HepG2 (cell line): ENCODE data around the gene CBLL2.

Experiments used
- EHMT2 ChIP-seq: fragments of 200-600 bp; sonication (generic); IDR thresholded peaks from 2 replicates; pipeline ENCODE4 v1.7.0; 2017; ENCODE audit warnings: antibody characterized with exemption, low read depth, low read length, borderline replicate concordance
- EP300 ChIP-seq, 3 experiments: sonication (generic) in 1 of 3; formaldehyde crosslinking in 1 of 3; IDR thresholded peaks; 2 replicates each; pipeline versions ENCODE4 v1.5.1 to v1.6.1; 2011 to 2020; ENCODE audit warnings: low read depth in 2 of 3, low read length in 2 of 3, borderline replicate concordance in 1 of 3, improper control_type of control experiment in 1 of 3, mild to moderate bottlenecking in 1 of 3, missing genetic modification reagents in 1 of 3, moderate library complexity in 1 of 3
- HNF1A ChIP-seq, 2 experiments: sonication (generic) in 1 of 2; formaldehyde crosslinking in 1 of 2; IDR thresholded peaks; 2 replicates each; pipeline versions ENCODE4 v1.4.0 to v1.6.1; 2016 to 2020; ENCODE audit warnings: borderline replicate concordance in 1 of 2, low read depth in 1 of 2, mild to moderate bottlenecking in 1 of 2, missing genetic modification reagents in 1 of 2
- JUND ChIP-seq: sonication (generic); formaldehyde crosslinking; IDR thresholded peaks from 2 replicates; pipeline ENCODE4 v1.8.0; 2022; ENCODE audit warnings: mild to moderate bottlenecking, missing genetic modification reagents
- NFE2L2 ChIP-seq: fragments of 150-350 bp; IDR thresholded peaks from 2 replicates; pipeline ENCODE4 v1.6.1; 2014; ENCODE audit warnings: low read length
- POLR2AphosphoS5 ChIP-seq: IDR thresholded peaks from 2 replicates; pipeline ENCODE4 v1.6.1; 2012; ENCODE audit warnings: low read depth, low read length
- SRSF4 ChIP-seq: fragments of 200-400 bp; formaldehyde crosslinking; IDR thresholded peaks from one replicate; pipeline ENCODE4 v1.6.1; 2018; ENCODE audit warnings: mild to moderate bottlenecking, low read depth, low read length, moderate library complexity; ENCODE audit not compliant: poor library complexity, severe bottlenecking
- STAT5B ChIP-seq: sonication (generic); formaldehyde crosslinking; IDR thresholded peaks from 2 replicates; pipeline ENCODE4 v1.4.0; 2020; ENCODE audit warnings: missing genetic modification reagents
- ZNF546 ChIP-seq: sonication (generic); formaldehyde crosslinking; conservative IDR thresholded peaks from 2 replicates; pipeline ENCODE4 v1.8.1; 2023; ENCODE audit warnings: mild to moderate bottlenecking, missing genetic modification reagents
- TF ChIP-seq, protein P1 (sequence below): sonication (generic); formaldehyde crosslinking; IDR thresholded peaks from 2 replicates; pipeline ENCODE4 v1.5.0; 2020; ENCODE audit warnings: mild to moderate bottlenecking, missing genetic modification reagents, moderate library complexity
- TF ChIP-seq, protein P2 (sequence below), 2 experiments: IDR thresholded peaks; 2 replicates each; pipeline ENCODE4 v1.6.1; 2011 to 2012; ENCODE audit warnings: low read length in 2 of 2, borderline replicate concordance in 1 of 2, low read depth in 1 of 2, mild to moderate bottlenecking in 1 of 2, moderate library complexity in 1 of 2

DNA sequence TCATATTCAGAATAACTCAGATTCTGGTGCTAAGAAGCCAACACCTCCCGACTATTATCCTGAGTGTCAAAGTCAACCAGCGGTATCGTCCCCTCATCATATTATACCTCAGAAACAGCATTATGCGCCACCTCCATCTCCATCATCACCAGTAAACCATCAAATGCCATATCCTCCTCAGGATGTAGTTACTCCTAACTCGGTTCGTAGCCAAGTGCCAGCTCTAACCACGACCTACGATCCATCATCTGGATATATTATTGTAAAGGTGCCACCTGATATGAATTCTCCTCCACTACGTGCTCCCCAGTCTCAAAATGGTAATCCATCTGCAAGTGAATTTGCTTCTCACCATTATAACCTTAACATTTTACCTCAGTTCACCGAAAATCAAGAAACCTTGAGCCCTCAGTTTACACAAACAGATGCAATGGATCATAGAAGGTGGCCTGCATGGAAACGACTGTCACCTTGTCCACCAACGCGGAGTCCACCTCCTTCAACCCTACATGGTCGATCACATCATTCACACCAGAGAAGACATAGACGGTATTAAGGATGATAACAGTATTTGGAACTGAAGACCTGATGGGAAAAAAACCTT lies 1.1 kb downstream of the CBLL2 start:
- TF ChIP-seq SRSF4 (no peak), ZNF546 (no peak), POLR2AphosphoS5 (no peak), STAT5B (CRISPR knock-in tag) (no peak), EP300 (IDR thresholded peaks at IDR 0.05; ENCODE audit: low read depth in 2 of 2, low read length in 2 of 2) (no peak), EP300 (CRISPR knock-in tag; IDR thresholded peaks at IDR 0.05; ENCODE audit: borderline replicate concordance) (no peak), NFE2L2 (no peak), JUND (CRISPR knock-in tag) (no peak), HNF1A (IDR thresholded peaks at IDR 0.05; ENCODE audit: low read depth) (no peak), HNF1A (CRISPR knock-in tag; IDR thresholded peaks at IDR 0.05; ENCODE audit: borderline replicate concordance) (no peak), EHMT2 (no peak)
- TF ChIP-seq, protein P1, sequence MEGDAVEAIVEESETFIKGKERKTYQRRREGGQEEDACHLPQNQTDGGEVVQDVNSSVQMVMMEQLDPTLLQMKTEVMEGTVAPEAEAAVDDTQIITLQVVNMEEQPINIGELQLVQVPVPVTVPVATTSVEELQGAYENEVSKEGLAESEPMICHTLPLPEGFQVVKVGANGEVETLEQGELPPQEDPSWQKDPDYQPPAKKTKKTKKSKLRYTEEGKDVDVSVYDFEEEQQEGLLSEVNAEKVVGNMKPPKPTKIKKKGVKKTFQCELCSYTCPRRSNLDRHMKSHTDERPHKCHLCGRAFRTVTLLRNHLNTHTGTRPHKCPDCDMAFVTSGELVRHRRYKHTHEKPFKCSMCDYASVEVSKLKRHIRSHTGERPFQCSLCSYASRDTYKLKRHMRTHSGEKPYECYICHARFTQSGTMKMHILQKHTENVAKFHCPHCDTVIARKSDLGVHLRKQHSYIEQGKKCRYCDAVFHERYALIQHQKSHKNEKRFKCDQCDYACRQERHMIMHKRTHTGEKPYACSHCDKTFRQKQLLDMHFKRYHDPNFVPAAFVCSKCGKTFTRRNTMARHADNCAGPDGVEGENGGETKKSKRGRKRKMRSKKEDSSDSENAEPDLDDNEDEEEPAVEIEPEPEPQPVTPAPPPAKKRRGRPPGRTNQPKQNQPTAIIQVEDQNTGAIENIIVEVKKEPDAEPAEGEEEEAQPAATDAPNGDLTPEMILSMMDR (CRISPR knock-in tag) = no peak
- TF ChIP-seq, protein P2, sequence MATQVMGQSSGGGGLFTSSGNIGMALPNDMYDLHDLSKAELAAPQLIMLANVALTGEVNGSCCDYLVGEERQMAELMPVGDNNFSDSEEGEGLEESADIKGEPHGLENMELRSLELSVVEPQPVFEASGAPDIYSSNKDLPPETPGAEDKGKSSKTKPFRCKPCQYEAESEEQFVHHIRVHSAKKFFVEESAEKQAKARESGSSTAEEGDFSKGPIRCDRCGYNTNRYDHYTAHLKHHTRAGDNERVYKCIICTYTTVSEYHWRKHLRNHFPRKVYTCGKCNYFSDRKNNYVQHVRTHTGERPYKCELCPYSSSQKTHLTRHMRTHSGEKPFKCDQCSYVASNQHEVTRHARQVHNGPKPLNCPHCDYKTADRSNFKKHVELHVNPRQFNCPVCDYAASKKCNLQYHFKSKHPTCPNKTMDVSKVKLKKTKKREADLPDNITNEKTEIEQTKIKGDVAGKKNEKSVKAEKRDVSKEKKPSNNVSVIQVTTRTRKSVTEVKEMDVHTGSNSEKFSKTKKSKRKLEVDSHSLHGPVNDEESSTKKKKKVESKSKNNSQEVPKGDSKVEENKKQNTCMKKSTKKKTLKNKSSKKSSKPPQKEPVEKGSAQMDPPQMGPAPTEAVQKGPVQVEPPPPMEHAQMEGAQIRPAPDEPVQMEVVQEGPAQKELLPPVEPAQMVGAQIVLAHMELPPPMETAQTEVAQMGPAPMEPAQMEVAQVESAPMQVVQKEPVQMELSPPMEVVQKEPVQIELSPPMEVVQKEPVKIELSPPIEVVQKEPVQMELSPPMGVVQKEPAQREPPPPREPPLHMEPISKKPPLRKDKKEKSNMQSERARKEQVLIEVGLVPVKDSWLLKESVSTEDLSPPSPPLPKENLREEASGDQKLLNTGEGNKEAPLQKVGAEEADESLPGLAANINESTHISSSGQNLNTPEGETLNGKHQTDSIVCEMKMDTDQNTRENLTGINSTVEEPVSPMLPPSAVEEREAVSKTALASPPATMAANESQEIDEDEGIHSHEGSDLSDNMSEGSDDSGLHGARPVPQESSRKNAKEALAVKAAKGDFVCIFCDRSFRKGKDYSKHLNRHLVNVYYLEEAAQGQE (IDR thresholded peaks at IDR 0.05; ENCODE audit: borderline replicate concordance in 1 of 2, low read depth in 1 of 2, low read length in 2 of 2) = no peak
